ENCODE measurements around the gene PCOLCE2.

- no peak for TF ChIP-seq CTCF (IDR thresholded peaks at IDR 0.05)
- no peak for TF ChIP-seq POLR2A (IDR thresholded peaks at IDR 0.05)
Observed at GRCh38 chr3:142889212-142890014, 530 bp upstream of the PCOLCE2 start.

All from thyroid gland (tissue), 4 donors.